HepG2 (cell line): ENCODE measurements around the gene PALM2AKAP2. TPM values are rescaled to one million over a fixed set of nuclear protein-coding genes. Genes with fewer than 3 reads are reported as not detected.
A peak's percentile ranks its signal among the peaks of the same experiment; 100 is the strongest.

ENCODE experiments used
- ATAC-seq: fragments of 200-7000 bp; cut with Tn5 transposase; 3 replicates; pipeline ENCODE4 v1.9.1; 2020; ENCODE audit warnings: mild to moderate bottlenecking, moderate library complexity
- BruUV-seq: library from RNA; stranded (reverse); fragments of 400-500 nt; replicated peaks from 2 replicates; lab custom pipeline; 2021; lab: Mats Ljungman, UMichigan
- CTCF ChIA-PET: fragments of 300-600 bp; formaldehyde crosslinking; extraction: SDS; loops from one replicate; lab custom pipeline; 2021; ENCODE audit warnings: low total read pairs, inconsistent platforms, low intra/inter-chr PET ratio; lab: Yijun Ruan, JAX
- POLR2A ChIA-PET: fragments of 350-600 bp; sonication (Branson Sonifier 250); formaldehyde crosslinking; loops from one replicate; lab custom pipeline; 2020; ENCODE audit warnings: antibody characterized with exemption, inconsistent platforms; lab: Yijun Ruan, JAX
- DNase-seq: peaks from one replicate; pipeline ENCODE4 v3.0.0-alpha.2; 2015; ENCODE audit warnings: low spot score
- FAIRE-seq: peaks from 3 replicates; lab custom pipeline; 2011; peaks lifted over from hg19 to GRCh38; lab: Jason Lieb, UNC
- H2AFZ ChIP-seq: one replicate; pipeline ENCODE4 v1.6.1; 2011; ENCODE audit warnings: low read length, inconsistent platforms
- H3K27ac ChIP-seq: fragments of 300-600 bp; 3 replicates; pipeline ENCODE4 v1.8.0; 2011; ENCODE audit warnings: mixed run types, mild to moderate bottlenecking, mixed read lengths, low read length, inconsistent platforms; ENCODE audit not compliant: insufficient read depth; ENCODE audit errors: extremely low read length
- H3K27me3 ChIP-seq, 2 experiments: fragments of 200-600 bp in 1 of 2; 2 replicates in 1 of 2; 3 replicates in 1 of 2; pipeline versions ENCODE4 v1.6.0 to v1.8.0; 2011; ENCODE audit warnings: low read length in 2 of 2, mild to moderate bottlenecking in 2 of 2, moderate library complexity in 2 of 2, inconsistent platforms in 1 of 2; ENCODE audit not compliant: insufficient read depth in 2 of 2, control insufficient read depth in 1 of 2
- H3K36me3 ChIP-seq, 2 experiments: fragments of 200-600 bp in 1 of 2; replicated peaks in 1 of 2; 2 replicates in 1 of 2; 3 replicates in 1 of 2; pipeline versions ENCODE4 v1.5.1 to v1.8.0; 2011; ENCODE audit warnings: low read length in 2 of 2, inconsistent platforms in 1 of 2; ENCODE audit not compliant: insufficient read depth in 2 of 2, control insufficient read depth in 1 of 2
- H3K4me1 ChIP-seq: 2 replicates; pipeline ENCODE4 v1.5.1; 2012; ENCODE audit warnings: low read length, inconsistent platforms; ENCODE audit not compliant: insufficient read depth
- H3K4me2 ChIP-seq: 2 replicates; pipeline ENCODE4 v1.6.0; 2011; ENCODE audit warnings: low read depth, low read length, inconsistent platforms
- H3K4me3 ChIP-seq, 3 experiments: fragments of 200-600 bp in 1 of 3; sonication (generic), shearing (Covaris generic) in 1 of 3; replicated peaks in 1 of 3; 2 replicates each; pipeline ENCODE4 v1.5.1; 2011 to 2016; ENCODE audit warnings: low read length in 3 of 3, inconsistent platforms in 2 of 3, low read depth in 2 of 3, mild to moderate bottlenecking in 2 of 3, control low read depth in 1 of 3, mixed read lengths in 1 of 3; ENCODE audit not compliant: insufficient read depth in 1 of 3
- H3K79me2 ChIP-seq: one replicate; pipeline ENCODE4 v1.6.1; 2011; ENCODE audit warnings: low read length, inconsistent platforms; ENCODE audit not compliant: insufficient read depth
- H3K9ac ChIP-seq: 2 replicates; pipeline ENCODE4 v1.6.0; 2011; ENCODE audit warnings: mild to moderate bottlenecking, low read depth, low read length, inconsistent platforms; ENCODE audit not compliant: insufficient read depth
- H3K9me3 ChIP-seq: 2 replicates; pipeline ENCODE4 v1.5.1; 2012; ENCODE audit warnings: mild to moderate bottlenecking, low read length
- H4K20me1 ChIP-seq: 2 replicates; pipeline ENCODE4 v1.6.0; 2011; ENCODE audit warnings: inconsistent platforms, mild to moderate bottlenecking, low read length, moderate library complexity; ENCODE audit not compliant: insufficient read depth
- CCAR2 ChIP-seq: fragments of 200-400 bp; formaldehyde crosslinking; optimal IDR thresholded peaks from 2 replicates; pipeline ENCODE3; 2018; ENCODE audit warnings: low read depth, mild to moderate bottlenecking, low read length, moderate library complexity
- GATAD1 ChIP-seq: IDR thresholded peaks from 2 replicates; pipeline ENCODE4 v1.6.1; 2016; ENCODE audit warnings: missing genetic modification reagents, missing compliant biosample characterization
- KLF11 ChIP-seq: IDR thresholded peaks from 2 replicates; pipeline ENCODE4 v1.6.1; 2016; ENCODE audit warnings: missing compliant biosample characterization
- NONO ChIP-seq, 2 experiments: fragments of 450-650 bp in 1 of 2; sonication (generic) in 1 of 2; formaldehyde crosslinking in 1 of 2; IDR thresholded peaks in 1 of 2; conservative IDR thresholded peaks in 1 of 2; 2 replicates each; pipeline versions ENCODE4 v1.6.1 to v1.8.0; 2017 to 2022; ENCODE audit warnings: mild to moderate bottlenecking in 1 of 2, missing genetic modification reagents in 1 of 2, moderate library complexity in 1 of 2
- PHB2 ChIP-seq: fragments of 450-650 bp; IDR thresholded peaks from 2 replicates; pipeline ENCODE4 v1.6.1; 2018; ENCODE audit not compliant: partially characterized antibody
- ZNF124 ChIP-seq: sonication (generic); formaldehyde crosslinking; IDR thresholded peaks from 2 replicates; pipeline ENCODE4 v1.4.0; 2020; ENCODE audit warnings: missing genetic modification reagents
- ZNF562 ChIP-seq: sonication (generic); formaldehyde crosslinking; IDR thresholded peaks from 2 replicates; pipeline ENCODE4 v1.8.0; 2022; ENCODE audit warnings: missing genetic modification reagents, borderline replicate concordance
- ZNF644 ChIP-seq: IDR thresholded peaks from 2 replicates; pipeline ENCODE4 v1.6.1; 2016; ENCODE audit warnings: low read depth
- WGBS: methylation state at CpG from one replicate; pipeline ENCODE4 v1.1.6; 2017; ENCODE audit warnings: low lambda C conversion rate; 5-methylcytosine and 5-hydroxymethylcytosine counted together
- in situ Hi-C: cut with HindIII; loops from 2 replicates; pipeline ENCODE4 v1.10.0; 2017; ENCODE audit warnings: low pct_unique_long_range_greater_than_20kb; ENCODE audit not compliant: extremely low pct_ligation_motif_present
- intact Hi-C: fragments of 100-400 bp; cut with micrococcal nuclease; formaldehyde crosslinking; loops from one replicate; pipeline ENCODE4 v1.10.0; 2022; ENCODE audit not compliant: unreplicated experiment
- polyA plus RNA-seq, 8 experiments: library from polyadenylated mRNA; depleted of rRNA in 3 of 8; stranded (reverse) in 7 of 8; unstranded in 1 of 8; fragments of >200 nt; fragmentation: Illumina TruSeq in 4 of 8; extraction: Trizol in 4 of 8; gene quantifications; 2 replicates each; pipeline versions ENCODE4 v1.2.1 to v1.2.3, GENCODE V29; 2011 to 2016; ENCODE audit warnings: low read depth in 4 of 8, missing spikeins in 1 of 8, mixed read lengths in 1 of 8; ENCODE audit not compliant: insufficient read depth in 1 of 8
- total RNA-seq, 5 experiments: library from RNA; depleted of rRNA; stranded (reverse); fragments of >200 nt; fragmentation: Illumina TruSeq; extraction: Trizol; gene quantifications; 2 replicates each; pipeline ENCODE4 v1.2.3, GENCODE V29; 2016; ENCODE audit warnings: low read depth in 1 of 5
- TF ChIP-seq, protein P1 (sequence below): sonication (generic); formaldehyde crosslinking; conservative IDR thresholded peaks from 2 replicates; pipeline ENCODE4 v1.5.0; 2020; ENCODE audit warnings: missing genetic modification reagents
- TF ChIP-seq, protein P2 (sequence below): sonication (generic); formaldehyde crosslinking; IDR thresholded peaks from 2 replicates; pipeline ENCODE4 v1.4.0; 2020; ENCODE audit warnings: mild to moderate bottlenecking, missing genetic modification reagents

PALM2AKAP2 gene
- total and polyA plus RNA-seq, 2 of the 13 experiments (the other 11 are each of a cell fraction or from before 2014, with no cell fraction given), result 0.25 to 1.8 TPM

DNA sequence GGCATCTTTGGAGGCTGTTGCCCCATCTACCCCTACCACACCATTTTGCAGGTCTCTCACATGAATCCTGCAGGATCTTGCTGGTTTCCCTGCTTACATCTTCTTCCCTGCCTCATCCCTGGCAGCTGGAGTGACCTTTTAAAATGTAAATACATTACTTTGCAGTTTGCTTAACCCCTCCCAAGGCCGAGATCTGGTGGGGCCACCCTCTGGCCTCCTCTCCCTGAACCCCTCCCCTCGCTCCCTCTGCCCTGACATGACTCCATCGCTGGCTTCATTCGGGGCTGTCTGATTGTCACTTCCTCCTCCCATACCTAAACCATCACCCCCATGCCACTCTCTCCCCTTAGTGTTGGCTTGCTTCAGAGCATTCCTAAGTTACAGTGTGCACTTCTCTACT lies 12.6 kb upstream of the PALM2AKAP2 start (continued):
- TF ChIP-seq, protein P1, sequence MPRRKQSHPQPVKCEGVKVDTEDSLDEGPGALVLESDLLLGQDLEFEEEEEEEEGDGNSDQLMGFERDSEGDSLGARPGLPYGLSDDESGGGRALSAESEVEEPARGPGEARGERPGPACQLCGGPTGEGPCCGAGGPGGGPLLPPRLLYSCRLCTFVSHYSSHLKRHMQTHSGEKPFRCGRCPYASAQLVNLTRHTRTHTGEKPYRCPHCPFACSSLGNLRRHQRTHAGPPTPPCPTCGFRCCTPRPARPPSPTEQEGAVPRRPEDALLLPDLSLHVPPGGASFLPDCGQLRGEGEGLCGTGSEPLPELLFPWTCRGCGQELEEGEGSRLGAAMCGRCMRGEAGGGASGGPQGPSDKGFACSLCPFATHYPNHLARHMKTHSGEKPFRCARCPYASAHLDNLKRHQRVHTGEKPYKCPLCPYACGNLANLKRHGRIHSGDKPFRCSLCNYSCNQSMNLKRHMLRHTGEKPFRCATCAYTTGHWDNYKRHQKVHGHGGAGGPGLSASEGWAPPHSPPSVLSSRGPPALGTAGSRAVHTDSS (CRISPR knock-in tag), result no peak
- no peak for TF ChIP-seq ZNF124 (CRISPR knock-in tag)
- TF ChIP-seq ZNF644, result no peak
- no peak for TF ChIP-seq GATAD1 (CRISPR knock-in tag)
- TF ChIP-seq ZNF562 (CRISPR knock-in tag), result no peak
- no peak for TF ChIP-seq CCAR2

DNA sequence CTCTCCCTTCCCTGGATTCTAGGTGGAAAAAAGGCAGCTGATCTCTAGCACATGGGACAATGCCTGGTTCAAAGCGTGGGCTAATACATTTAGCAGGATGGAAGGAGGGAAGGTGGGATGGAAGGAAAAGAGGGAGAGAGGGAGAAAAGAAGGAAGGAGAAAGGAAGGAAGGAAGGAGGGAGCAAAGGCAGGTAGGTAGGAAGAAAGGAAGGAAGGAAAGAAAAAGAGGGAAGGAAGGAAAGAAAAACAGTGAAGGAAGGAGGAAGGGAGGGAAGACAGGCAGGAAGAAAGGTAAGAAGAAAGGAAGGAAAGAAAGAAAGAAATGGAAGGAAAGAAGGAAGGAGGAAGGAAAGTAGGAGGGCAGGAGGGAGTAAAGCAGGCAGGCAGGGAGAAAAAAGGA lies 12.2 kb upstream of the PALM2AKAP2 start:
- no peak overlapping the region for H3K4me2 ChIP-seq
- H4K20me1 ChIP-seq, result no peaks in the 10 kb centered on the region
- no peak overlapping the region for H3K9ac ChIP-seq
- no peaks in the 10 kb centered on the region for H3K9me3 ChIP-seq
- no peak overlapping the region for H3K27ac ChIP-seq
- FAIRE-seq (no peak), DNase-seq (no peak), ATAC-seq (no peak)
- H3K79me2 ChIP-seq, result no peaks in the 10 kb centered on the region
- no TSS peak for BruUV-seq
- no peak overlapping the region for H2AFZ ChIP-seq
- intact Hi-C loops, result no loop called here
- no peak overlapping the region for H3K4me3 ChIP-seq
- no peaks in the 10 kb centered on the region for H3K4me1 ChIP-seq
- ChIA-PET CTCF (no interaction called here), POLR2A (no interaction called here)
- H3K36me3 ChIP-seq, result no peaks in the 10 kb centered on the region
- WGBS, result 27% methylated on average over 1 of the region's 1 CpG
- TF ChIP-seq, protein P2, sequence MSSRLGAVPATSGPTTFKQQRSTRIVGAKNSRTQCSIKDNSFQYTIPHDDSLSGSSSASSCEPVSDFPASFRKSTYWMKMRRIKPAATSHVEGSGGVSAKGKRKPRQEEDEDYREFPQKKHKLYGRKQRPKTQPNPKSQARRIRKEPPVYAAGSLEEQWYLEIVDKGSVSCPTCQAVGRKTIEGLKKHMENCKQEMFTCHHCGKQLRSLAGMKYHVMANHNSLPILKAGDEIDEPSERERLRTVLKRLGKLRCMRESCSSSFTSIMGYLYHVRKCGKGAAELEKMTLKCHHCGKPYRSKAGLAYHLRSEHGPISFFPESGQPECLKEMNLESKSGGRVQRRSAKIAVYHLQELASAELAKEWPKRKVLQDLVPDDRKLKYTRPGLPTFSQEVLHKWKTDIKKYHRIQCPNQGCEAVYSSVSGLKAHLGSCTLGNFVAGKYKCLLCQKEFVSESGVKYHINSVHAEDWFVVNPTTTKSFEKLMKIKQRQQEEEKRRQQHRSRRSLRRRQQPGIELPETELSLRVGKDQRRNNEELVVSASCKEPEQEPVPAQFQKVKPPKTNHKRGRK (CRISPR knock-in tag), result 0 out of 2 replicates have a peak, but pooled peaks have one; percentile 39
- TF ChIP-seq KLF11 (CRISPR knock-in tag) (no peak), NONO (IDR thresholded peaks at IDR 0.05) (peak; percentile 79; the same call in 1 of the 2 replicates), NONO (CRISPR knock-in tag; conservative IDR thresholded peaks at IDR 0.05) (no peak), PHB2 (peak; percentile 40)
- peaks cover 0 to 3% of the 10 kb centered on the region in 2 experiments; a peak in 2 of 5 replicates for H3K27me3 ChIP-seq
- in situ Hi-C loops, result no loop called here
